Endodermal cell (in vitro differentiated cells): ENCODE measurements around the gene TMC4. TPM values are rescaled to one million over a fixed set of nuclear protein-coding genes. Genes with fewer than 3 reads are reported as not detected.

Experiments used
- DNase-seq: peaks from one replicate; pipeline ENCODE4 v3.0.0-alpha.2; 2017
- H3K27ac ChIP-seq: 2 replicates; pipeline ENCODE4 v1.5.1; 2013; ENCODE audit warnings: mild to moderate bottlenecking, low read depth, low read length, moderate library complexity
- H3K27me3 ChIP-seq: 2 replicates; pipeline ENCODE4 v1.6.1; 2013; ENCODE audit warnings: mild to moderate bottlenecking, low read length, moderate library complexity; ENCODE audit not compliant: insufficient read depth, control insufficient read depth, poor library complexity, severe bottlenecking
- H3K36me3 ChIP-seq: 2 replicates; pipeline ENCODE4 v1.7.0; 2013; ENCODE audit warnings: mild to moderate bottlenecking, low read length, moderate library complexity; ENCODE audit not compliant: control insufficient read depth, insufficient read depth
- H3K4me1 ChIP-seq: one replicate; pipeline ENCODE4 v1.7.0; 2013; ENCODE audit warnings: low read length; ENCODE audit not compliant: control insufficient read depth, insufficient read depth
- H3K4me3 ChIP-seq: 2 replicates; pipeline ENCODE4 v1.5.1; 2013; ENCODE audit warnings: mild to moderate bottlenecking, low read length, moderate library complexity
- H3K9ac ChIP-seq: 2 replicates; pipeline ENCODE4 v1.6.1; 2013; ENCODE audit warnings: mild to moderate bottlenecking, low read length, moderate library complexity; ENCODE audit not compliant: poor library complexity, severe bottlenecking; ENCODE audit errors: extremely low read depth
- H3K9me3 ChIP-seq: 2 replicates; pipeline ENCODE4 v1.6.1; 2013; ENCODE audit warnings: mild to moderate bottlenecking, low read length, moderate library complexity; ENCODE audit not compliant: control insufficient read depth
- H3K27ac Mint-ChIP-seq: 2 replicates; pipeline ENCODE4 v1.8.0; 2020; ENCODE audit warnings: mixed read lengths
- H3K27me3 Mint-ChIP-seq: 2 replicates; pipeline ENCODE4 v1.8.0; 2021; ENCODE audit warnings: mild to moderate bottlenecking, mixed read lengths; ENCODE audit not compliant: insufficient read depth
- H3K36me3 Mint-ChIP-seq: 2 replicates; pipeline ENCODE4 v1.8.0; 2020; ENCODE audit warnings: low read depth, mixed read lengths
- H3K4me1 Mint-ChIP-seq: 2 replicates; pipeline ENCODE4 v1.8.0; 2020; ENCODE audit warnings: mixed read lengths
- H3K4me3 Mint-ChIP-seq: 2 replicates; pipeline ENCODE4 v1.8.0; 2020; ENCODE audit warnings: mild to moderate bottlenecking, moderate library complexity, mixed read lengths
- H3K9me3 Mint-ChIP-seq: 2 replicates; pipeline ENCODE4 v1.8.0; 2020; ENCODE audit warnings: mild to moderate bottlenecking, mixed read lengths
- CTCF ChIP-seq: fragments of 200-600 bp; sonication (generic); conservative IDR thresholded peaks from 2 replicates; pipeline ENCODE4 v1.5.0; 2021; ENCODE audit warnings: antibody characterized with exemption, mild to moderate bottlenecking
- WGBS, 2 experiments: methylation state at CpG; one replicate each; pipeline versions ENCODE4 v1.1.5 to v1.1.7; 2013; ENCODE audit warnings: missing lambda C conversion rate in 2 of 2, mixed read lengths in 1 of 2; ENCODE audit not compliant: insufficient coverage in 1 of 2, insufficient read length in 1 of 2; 5-methylcytosine and 5-hydroxymethylcytosine counted together
- total RNA-seq, 2 donors: library from RNA; stranded (reverse); fragmentation: NEBNext Ultra II Directional in 1 of 2; extraction: Animal tissue kit (Norgen Biotek cat#: 25700) in 1 of 2; gene quantifications; 2 replicates in 1 of 2; 3 replicates in 1 of 2; pipeline ENCODE4 v1.2.1, GENCODE V29; 2021

The TMC4 gene
- total RNA-seq, 2 donors from 2014 or later, result 32.7 to 46.6 TPM

GRCh38 chr19:54158812-54159351 lies 14.1 kb downstream of the TMC4 start:
- Mint-ChIP-seq H3K27ac (peak overlapping the region; percentile 98), H3K9me3 (no peaks in the 10 kb centered on the region), H3K4me1 (peaks cover 7% of the 10 kb centered on the region), H3K27me3 (peaks cover 14% of the 10 kb centered on the region), H3K4me3 (peak overlapping the region; percentile 91), H3K36me3 (peaks cover 32% of the 10 kb centered on the region)
- H3K27ac ChIP-seq, result peak overlapping the region; percentile 89
- peaks cover 31% of the 10 kb centered on the region for H3K36me3 ChIP-seq
- WGBS, 2 experiments, result 32 to 46% methylated on average over 7 to 19 of the region's 19 CpGs
- no peaks in the 10 kb centered on the region for H3K4me1 ChIP-seq
- no peak for DNase-seq
- H3K27me3 ChIP-seq, result no peaks in the 10 kb centered on the region
- no peak for TF ChIP-seq CTCF
- peak overlapping the region; percentile 75 for H3K9ac ChIP-seq
- H3K4me3 ChIP-seq, result peak overlapping the region; percentile 99
- no peaks in the 10 kb centered on the region for H3K9me3 ChIP-seq

GRCh38 chr19:54156953-54157352 lies 16.0 kb downstream of the TMC4 start:
- Histone ChIP-seq H3K27ac (no peak overlapping the region), H3K4me3 (no peak overlapping the region), H3K4me1 (no peaks in the 10 kb centered on the region), H3K27me3 (no peaks in the 10 kb centered on the region), H3K9me3 (no peaks in the 10 kb centered on the region), H3K36me3 (peaks cover 49% of the 10 kb centered on the region), H3K9ac (no peak overlapping the region)
- H3K27ac Mint-ChIP-seq, result peak overlapping the region; percentile 24
- H3K4me3 Mint-ChIP-seq, result no peak overlapping the region
- H3K27me3 Mint-ChIP-seq, result no peaks in the 10 kb centered on the region
- no peak for DNase-seq
- H3K9me3 Mint-ChIP-seq, result no peaks in the 10 kb centered on the region
- peaks cover 42% of the 10 kb centered on the region for H3K36me3 Mint-ChIP-seq
- 95 to 96% methylated on average over 2 to 3 of the region's 3 CpGs for WGBS, 2 experiments
- H3K4me1 Mint-ChIP-seq, result peaks cover 7% of the 10 kb centered on the region
- TF ChIP-seq CTCF, result no peak

- DNase-seq, result no peak
- H3K4me1 Mint-ChIP-seq, result peaks cover 7% of the 10 kb centered on the region
- H3K4me3 Mint-ChIP-seq, result no peak overlapping the region
- no peak overlapping the region for H3K27ac Mint-ChIP-seq
- H3K4me3 ChIP-seq, result no peak overlapping the region
- 93% methylated on average over 9 to 11 of the region's 11 CpGs for WGBS, 2 experiments
- no peak overlapping the region for H3K27ac ChIP-seq
- peaks cover 47% of the 10 kb centered on the region for H3K36me3 Mint-ChIP-seq
- TF ChIP-seq CTCF, result no peak
- no peaks in the 10 kb centered on the region for H3K27me3 ChIP-seq
- no peaks in the 10 kb centered on the region for H3K9me3 ChIP-seq
- no peaks in the 10 kb centered on the region for H3K27me3 Mint-ChIP-seq
- H3K9me3 Mint-ChIP-seq, result no peaks in the 10 kb centered on the region
- H3K9ac ChIP-seq, result no peak overlapping the region
- H3K4me1 ChIP-seq, result no peaks in the 10 kb centered on the region
- H3K36me3 ChIP-seq, result peaks cover 54% of the 10 kb centered on the region
Observed at GRCh38 chr19:54156490-54156889, 16.5 kb downstream of the TMC4 start.
